ENCODE measurements around the gene MMS19.
"Not testable (repeated sequence)": the region's sequence is repeated elsewhere in the genome, so short reads cannot be mapped to it uniquely, and the experiment has no call there.

MMS19 gene

DNA sequence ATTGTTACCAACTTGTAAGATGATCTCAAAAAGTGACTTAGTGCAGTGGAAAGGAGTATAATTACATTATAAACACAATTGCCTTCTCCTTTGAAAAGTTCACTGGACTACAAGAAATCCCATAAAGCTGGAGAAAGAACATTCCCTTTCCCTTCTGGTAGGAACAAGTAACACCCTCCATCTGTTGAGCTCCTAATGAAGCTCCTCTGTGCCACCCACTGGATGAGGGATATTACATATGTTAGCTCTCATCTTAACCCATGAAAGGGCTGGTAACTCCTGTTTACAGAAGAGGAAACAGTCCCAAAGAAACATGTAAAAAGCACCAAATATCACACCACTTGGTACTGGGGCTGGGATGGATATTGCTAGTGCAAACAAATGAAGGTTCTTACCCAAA lies 64.2 kb downstream of the MMS19 start:
- H3K27ac ChIP-seq = peak overlapping the region; percentile 56
- TF ChIP-seq, protein P1, sequence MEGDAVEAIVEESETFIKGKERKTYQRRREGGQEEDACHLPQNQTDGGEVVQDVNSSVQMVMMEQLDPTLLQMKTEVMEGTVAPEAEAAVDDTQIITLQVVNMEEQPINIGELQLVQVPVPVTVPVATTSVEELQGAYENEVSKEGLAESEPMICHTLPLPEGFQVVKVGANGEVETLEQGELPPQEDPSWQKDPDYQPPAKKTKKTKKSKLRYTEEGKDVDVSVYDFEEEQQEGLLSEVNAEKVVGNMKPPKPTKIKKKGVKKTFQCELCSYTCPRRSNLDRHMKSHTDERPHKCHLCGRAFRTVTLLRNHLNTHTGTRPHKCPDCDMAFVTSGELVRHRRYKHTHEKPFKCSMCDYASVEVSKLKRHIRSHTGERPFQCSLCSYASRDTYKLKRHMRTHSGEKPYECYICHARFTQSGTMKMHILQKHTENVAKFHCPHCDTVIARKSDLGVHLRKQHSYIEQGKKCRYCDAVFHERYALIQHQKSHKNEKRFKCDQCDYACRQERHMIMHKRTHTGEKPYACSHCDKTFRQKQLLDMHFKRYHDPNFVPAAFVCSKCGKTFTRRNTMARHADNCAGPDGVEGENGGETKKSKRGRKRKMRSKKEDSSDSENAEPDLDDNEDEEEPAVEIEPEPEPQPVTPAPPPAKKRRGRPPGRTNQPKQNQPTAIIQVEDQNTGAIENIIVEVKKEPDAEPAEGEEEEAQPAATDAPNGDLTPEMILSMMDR (conservative IDR thresholded peaks at IDR 0.05; ENCODE audit: low read depth) = no peak
- CTCF ChIA-PET = interaction anchor here (0.6 to 1.2 kb wide), 4 partner anchors 9 to 34 kb away, joined by 3 to 4 read pairs (median 3); no protein-coding TSS in a partner anchor
- no peak for DNase-seq (ENCODE audit: low spot score)
- POLR2A ChIA-PET (ENCODE audit: low non-redundant PET) = no interaction called here

GRCh38 chr10:97428572-97428981 lies 69.6 kb downstream of the MMS19 start:
- H3K27ac ChIP-seq = peak overlapping the region; percentile 37; the same call in 1 of the 2 replicates
- TF ChIP-seq, protein P1 (conservative IDR thresholded peaks at IDR 0.05; ENCODE audit: low read depth) = no peak
- POLR2A ChIA-PET (ENCODE audit: low non-redundant PET) = no interaction called here

DNA sequence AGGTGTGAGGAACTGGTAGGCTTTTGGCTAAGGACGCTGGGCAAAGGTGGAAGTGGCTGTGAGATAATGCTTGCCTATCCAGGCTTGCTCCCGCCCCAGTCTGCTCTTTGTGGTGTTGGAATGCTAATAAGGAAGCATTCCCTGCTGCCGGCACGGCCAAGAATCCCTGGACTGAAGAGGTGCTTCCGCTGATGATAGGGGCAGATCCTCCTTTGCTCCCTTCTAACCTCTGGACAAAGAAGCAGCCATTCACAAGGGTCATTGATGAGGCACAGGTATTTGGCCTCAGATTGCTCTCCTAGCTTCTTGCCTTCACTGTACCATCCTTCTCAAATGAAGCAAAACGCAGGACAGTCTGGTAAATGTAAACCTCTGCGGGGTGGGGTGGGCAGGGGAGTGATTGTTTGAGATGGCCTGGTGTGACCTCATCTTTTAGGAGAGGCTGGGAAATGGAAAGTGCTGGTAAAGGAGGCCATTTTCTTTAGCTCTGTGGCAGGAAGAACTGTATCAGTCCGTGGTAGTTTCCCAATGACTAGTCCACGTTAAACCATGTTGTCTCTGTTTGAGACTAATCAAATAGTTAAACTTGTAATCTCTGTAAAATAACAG lies 70.5 kb downstream of the MMS19 start:
- POLR2A ChIA-PET (ENCODE audit: low non-redundant PET) = interaction anchor here (0.5 to 0.6 kb wide), 2 partner anchors 13 to 18 kb away, joined by 4 to 9 read pairs; no protein-coding TSS in a partner anchor
- H3K27ac ChIP-seq = peak overlapping the region; percentile 94
- TF ChIP-seq, protein P1 (conservative IDR thresholded peaks at IDR 0.05; ENCODE audit: low read depth) = no peak
- CTCF ChIA-PET = interaction anchor here (0.5 to 1.3 kb wide), 3 partner anchors 10 to 94 kb away, joined by 3 read pairs; no protein-coding TSS in a partner anchor
- no peak for DNase-seq (ENCODE audit: low spot score)

More at GRCh38 chr10:97428572-97428981, 69.6 kb downstream of the MMS19 start:
- DNase-seq (ENCODE audit: low spot score) = no peak
- CTCF ChIA-PET = no interaction called here

DNA sequence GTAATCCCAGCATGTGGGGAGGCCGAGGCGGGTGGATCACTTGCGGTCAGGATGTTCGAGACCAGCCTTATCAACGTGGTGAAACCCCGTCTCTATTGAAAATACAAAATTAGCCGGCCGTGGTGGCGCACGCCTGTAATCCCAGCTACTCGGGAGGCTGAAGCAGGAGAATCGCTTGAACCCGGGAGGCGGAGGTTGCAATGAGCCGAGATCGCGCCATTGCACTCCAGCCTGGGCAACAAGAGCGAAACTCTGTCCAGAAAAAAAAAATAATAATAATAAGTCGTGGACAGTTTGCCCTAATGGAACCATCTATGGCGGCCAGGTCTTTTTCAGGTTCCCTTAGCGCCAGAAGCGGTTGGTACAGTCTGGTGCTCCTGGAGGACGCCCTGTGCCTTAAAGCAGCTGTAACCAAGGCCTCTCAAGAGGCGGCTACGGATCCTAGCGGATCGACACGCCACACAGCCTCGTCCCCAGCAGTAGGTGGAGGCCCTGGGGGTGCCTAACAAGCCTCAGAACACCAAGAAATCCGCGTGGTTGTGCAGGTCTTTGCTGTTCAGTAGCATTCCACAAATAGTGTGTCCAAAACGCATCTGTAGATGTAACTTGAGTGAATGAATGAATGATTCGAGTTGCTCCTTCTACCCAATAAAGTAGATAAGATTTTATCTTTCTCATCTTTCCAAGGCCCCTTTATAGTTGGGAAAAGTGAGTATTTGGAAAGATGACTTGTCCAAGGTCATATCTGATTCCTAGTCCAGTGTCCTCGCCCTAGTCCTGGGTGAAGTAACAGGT lies 71.2 kb downstream of the MMS19 start:
- H3K27ac ChIP-seq = peak overlapping the region; percentile 94
- ChIA-PET CTCF (interaction anchor here (0.5 to 1.3 kb wide), 3 partner anchors 9 to 95 kb away, joined by 3 read pairs; no protein-coding TSS in a partner anchor), POLR2A (ENCODE audit: low non-redundant PET) (interaction anchor here (0.5 kb wide), 1 partner anchor 12 kb away, joined by 4 read pairs; no protein-coding TSS in a partner anchor)
- TF ChIP-seq, protein P1 (conservative IDR thresholded peaks at IDR 0.05; ENCODE audit: low read depth) = no peak
- DNase-seq (ENCODE audit: low spot score) = no peak

- ChIA-PET POLR2A (ENCODE audit: low non-redundant PET) (no interaction called here), CTCF (interaction anchor here (1.3 kb wide), 1 partner anchor 14 kb away, joined by 3 read pairs; no protein-coding TSS in a partner anchor)
- peak within 1 kb of the TSS; percentile 94 for H3K27ac ChIP-seq
- DNase-seq (ENCODE audit: low spot score) = peak; percentile 100
- TF ChIP-seq, protein P1 (conservative IDR thresholded peaks at IDR 0.05; ENCODE audit: low read depth) = peak; percentile 80
Measured at GRCh38 chr10:97425964-97426775, 72.1 kb downstream of the MMS19 start, which contains the start of gene PGAM1. TSS of gene PGAM1 (plus strand) at chr10:97426191. CDS start at chr10:97426308, 117 bp downstream.

DNA sequence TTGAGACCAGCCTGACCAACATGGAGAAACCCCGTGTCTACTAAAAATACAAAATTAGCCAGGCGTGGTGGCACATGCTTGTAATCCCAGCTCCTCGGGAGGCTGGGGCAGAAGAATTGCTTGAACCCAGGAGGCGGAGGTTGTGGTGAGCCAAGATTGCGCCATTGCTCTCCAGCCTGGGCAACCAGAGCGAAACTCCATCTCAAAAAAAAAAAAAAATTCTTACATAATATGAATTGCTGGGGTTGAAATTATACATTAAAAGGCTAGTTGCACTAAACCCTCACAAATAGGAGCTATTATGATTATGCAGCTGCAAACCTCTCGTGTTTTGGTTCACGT lies 74.5 kb downstream of the MMS19 start:
- DNase-seq (ENCODE audit: low spot score); CTCF ChIA-PET: not testable (repeated sequence)
- POLR2A ChIA-PET (ENCODE audit: low non-redundant PET) = interaction anchor here (0.7 kb wide), 1 partner anchor 11 kb away, joined by 3 read pairs; no protein-coding TSS in a partner anchor
- peak overlapping the region; percentile 94 for H3K27ac ChIP-seq
